ENCODE measurements around the gene UBD. TPM values are rescaled to one million over a fixed set of nuclear protein-coding genes. Genes with fewer than 3 reads are reported as not detected.

Gene UBD
- total RNA-seq, 2 donors from 2014 or later, result not detected

DNA sequence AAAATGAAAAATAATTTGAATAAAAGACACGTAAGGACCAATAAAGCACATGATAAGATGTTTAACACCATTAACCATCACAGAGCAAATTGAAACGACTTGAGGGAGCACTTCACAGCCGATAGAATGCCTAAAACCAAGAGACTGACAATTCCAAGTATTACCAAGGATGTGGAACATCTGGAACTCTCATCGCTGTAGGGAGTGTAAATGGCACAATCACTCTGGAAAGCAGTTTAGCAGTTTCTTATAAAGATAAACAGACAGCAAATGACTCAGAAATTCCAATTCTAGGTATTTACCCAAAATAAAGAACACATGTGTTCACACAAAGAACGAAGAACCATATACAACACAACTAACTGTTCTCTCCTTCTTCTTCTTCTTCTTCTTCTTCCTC, 8.5 kb upstream of the UBD start:
- H3K9me3 ChIP-seq (ENCODE audit: control insufficient read depth, low read length), result no peaks in the 10 kb centered on the region
- Mint-ChIP-seq H3K4me3 (no peak overlapping the region), H3K27me3 (ENCODE audit: insufficient read depth) (peaks cover 9% of the 10 kb centered on the region), H3K36me3 (ENCODE audit: low read depth) (no peaks in the 10 kb centered on the region), H3K4me1 (no peaks in the 10 kb centered on the region), H3K9me3 (no peaks in the 10 kb centered on the region), H3K27ac (no peak overlapping the region)
- DNase-seq, result no peak
- no peak overlapping the region for H3K4me3 ChIP-seq (ENCODE audit: low read length)
- no peaks in the 10 kb centered on the region for H3K4me1 ChIP-seq (ENCODE audit: control insufficient read depth, insufficient read depth, low read length)
- TF ChIP-seq, protein P1, sequence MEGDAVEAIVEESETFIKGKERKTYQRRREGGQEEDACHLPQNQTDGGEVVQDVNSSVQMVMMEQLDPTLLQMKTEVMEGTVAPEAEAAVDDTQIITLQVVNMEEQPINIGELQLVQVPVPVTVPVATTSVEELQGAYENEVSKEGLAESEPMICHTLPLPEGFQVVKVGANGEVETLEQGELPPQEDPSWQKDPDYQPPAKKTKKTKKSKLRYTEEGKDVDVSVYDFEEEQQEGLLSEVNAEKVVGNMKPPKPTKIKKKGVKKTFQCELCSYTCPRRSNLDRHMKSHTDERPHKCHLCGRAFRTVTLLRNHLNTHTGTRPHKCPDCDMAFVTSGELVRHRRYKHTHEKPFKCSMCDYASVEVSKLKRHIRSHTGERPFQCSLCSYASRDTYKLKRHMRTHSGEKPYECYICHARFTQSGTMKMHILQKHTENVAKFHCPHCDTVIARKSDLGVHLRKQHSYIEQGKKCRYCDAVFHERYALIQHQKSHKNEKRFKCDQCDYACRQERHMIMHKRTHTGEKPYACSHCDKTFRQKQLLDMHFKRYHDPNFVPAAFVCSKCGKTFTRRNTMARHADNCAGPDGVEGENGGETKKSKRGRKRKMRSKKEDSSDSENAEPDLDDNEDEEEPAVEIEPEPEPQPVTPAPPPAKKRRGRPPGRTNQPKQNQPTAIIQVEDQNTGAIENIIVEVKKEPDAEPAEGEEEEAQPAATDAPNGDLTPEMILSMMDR (conservative IDR thresholded peaks at IDR 0.05), result no peak
- no peak overlapping the region for H3K27ac ChIP-seq (ENCODE audit: low read depth, low read length)
- 87 to 88% methylated on average over 2 to 5 of the region's 5 CpGs for WGBS, 2 experiments (ENCODE audit: insufficient coverage in 1 of 2, insufficient read length in 1 of 2)
- peaks cover 3% of the 10 kb centered on the region for H3K27me3 ChIP-seq (ENCODE audit: control insufficient read depth, insufficient read depth, low read length, poor library complexity, severe bottlenecking)
- no peak overlapping the region for H3K9ac ChIP-seq (ENCODE audit: extremely low read depth, low read length, poor library complexity, severe bottlenecking)
- no peaks in the 10 kb centered on the region for H3K36me3 ChIP-seq (ENCODE audit: control insufficient read depth, insufficient read depth, low read length)

DNA sequence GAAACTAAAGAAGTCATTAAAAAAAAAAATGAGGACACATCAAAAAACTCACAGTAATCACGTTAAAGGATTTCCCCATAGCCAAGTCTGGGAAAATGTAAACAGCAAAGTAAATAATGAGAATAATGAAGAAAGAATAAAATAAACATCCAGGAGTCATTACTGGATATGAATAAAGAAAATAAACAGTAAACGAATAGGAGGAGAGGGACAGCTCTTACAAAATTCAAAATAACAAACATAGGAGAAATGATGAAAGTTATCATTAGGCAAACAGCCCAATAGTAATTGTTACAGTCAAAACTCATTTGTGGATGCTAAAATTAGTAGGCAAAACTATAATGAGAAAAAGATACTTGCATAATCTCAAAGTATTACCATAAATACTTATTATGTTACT, 8.0 kb upstream of the UBD start:
- 84% methylated on average over 2 of the region's 2 CpGs; no CpG with 5 or more reads in 1 of the 2 experiments for WGBS, 2 experiments (ENCODE audit: insufficient coverage in 1 of 2, insufficient read length in 1 of 2)
- Mint-ChIP-seq H3K27me3 (ENCODE audit: insufficient read depth) (peaks cover 9% of the 10 kb centered on the region), H3K4me3 (no peak overlapping the region), H3K9me3 (no peaks in the 10 kb centered on the region), H3K36me3 (ENCODE audit: low read depth) (no peaks in the 10 kb centered on the region), H3K27ac (no peak overlapping the region), H3K4me1 (no peaks in the 10 kb centered on the region)
- no peak for DNase-seq
- H3K4me1 ChIP-seq (ENCODE audit: control insufficient read depth, insufficient read depth, low read length), result no peaks in the 10 kb centered on the region
- TF ChIP-seq, protein P1 (conservative IDR thresholded peaks at IDR 0.05), result no peak
- no peaks in the 10 kb centered on the region for H3K9me3 ChIP-seq (ENCODE audit: control insufficient read depth, low read length)
- H3K27ac ChIP-seq (ENCODE audit: low read depth, low read length), result no peak overlapping the region
- H3K9ac ChIP-seq (ENCODE audit: extremely low read depth, low read length, poor library complexity, severe bottlenecking), result no peak overlapping the region
- H3K27me3 ChIP-seq (ENCODE audit: control insufficient read depth, insufficient read depth, low read length, poor library complexity, severe bottlenecking), result peaks cover 3% of the 10 kb centered on the region
- no peaks in the 10 kb centered on the region for H3K36me3 ChIP-seq (ENCODE audit: control insufficient read depth, insufficient read depth, low read length)
- no peak overlapping the region for H3K4me3 ChIP-seq (ENCODE audit: low read length)

DNA sequence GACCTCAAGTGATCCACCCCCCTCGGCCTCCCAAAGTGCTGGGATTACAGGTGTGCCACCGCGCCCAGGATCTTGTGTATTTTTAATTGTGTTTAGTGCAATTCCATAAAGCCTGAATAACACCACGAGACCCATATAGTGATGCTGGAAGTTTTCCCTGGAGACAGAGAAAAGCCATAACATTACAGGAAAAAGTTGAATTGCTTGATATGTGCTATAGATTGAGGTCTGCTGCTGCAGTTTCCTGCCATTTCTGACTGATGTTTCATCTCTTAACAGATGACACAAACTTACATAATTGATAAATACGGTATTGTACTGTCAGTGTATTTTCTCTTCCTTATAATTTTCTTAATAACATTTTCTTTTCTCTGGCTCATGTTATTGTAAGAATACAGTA, 7.3 kb upstream of the UBD start:
- no peak for DNase-seq
- H3K4me1 Mint-ChIP-seq, result no peaks in the 10 kb centered on the region
- H3K36me3 Mint-ChIP-seq (ENCODE audit: low read depth), result no peaks in the 10 kb centered on the region
- H3K9me3 ChIP-seq (ENCODE audit: control insufficient read depth, low read length), result no peaks in the 10 kb centered on the region
- no peak overlapping the region for H3K27ac ChIP-seq (ENCODE audit: low read depth, low read length)
- no peak overlapping the region for H3K27ac Mint-ChIP-seq
- H3K4me3 ChIP-seq (ENCODE audit: low read length), result no peak overlapping the region
- no peaks in the 10 kb centered on the region for H3K9me3 Mint-ChIP-seq
- H3K4me3 Mint-ChIP-seq, result no peak overlapping the region
- WGBS, 2 experiments (ENCODE audit: insufficient coverage in 1 of 2, insufficient read length in 1 of 2), result 90 to 94% methylated on average over 3 to 4 of the region's 5 CpGs
- H3K36me3 ChIP-seq (ENCODE audit: control insufficient read depth, insufficient read depth, low read length), result no peaks in the 10 kb centered on the region
- H3K9ac ChIP-seq (ENCODE audit: extremely low read depth, low read length, poor library complexity, severe bottlenecking), result no peak overlapping the region
- H3K27me3 ChIP-seq (ENCODE audit: control insufficient read depth, insufficient read depth, low read length, poor library complexity, severe bottlenecking), result peaks cover 3% of the 10 kb centered on the region
- peaks cover 8% of the 10 kb centered on the region for H3K27me3 Mint-ChIP-seq (ENCODE audit: insufficient read depth)
- H3K4me1 ChIP-seq (ENCODE audit: control insufficient read depth, insufficient read depth, low read length), result no peaks in the 10 kb centered on the region
- TF ChIP-seq, protein P1 (conservative IDR thresholded peaks at IDR 0.05), result no peak
